HEK293 (cell line): Measurements from ENCODE around the gene PPA1.
"Not testable (repeated sequence)": the region's sequence is repeated elsewhere in the genome, so short reads cannot be mapped to it uniquely, and the experiment has no call there.

ENCODE experiments used
- CTCF ChIA-PET: fragments of 350-600 bp; formaldehyde crosslinking; extraction: SDS; loops from one replicate; lab custom pipeline; 2021; ENCODE audit warnings: antibody characterized with exemption; lab: Yijun Ruan, JAX
- POLR2A ChIA-PET: fragments of 300-600 bp; formaldehyde crosslinking; extraction: SDS; loops from one replicate; lab custom pipeline; 2020; ENCODE audit warnings: antibody characterized with exemption, inconsistent platforms; lab: Yijun Ruan, JAX
- H3K27ac ChIP-seq: fragments of 200-500 bp; sonication (Bioruptor generic); 2 replicates; pipeline ENCODE4 v1.5.1; 2014; ENCODE audit warnings: low read depth, low read length, control low read depth, inconsistent platforms; ENCODE audit errors: extremely low read depth
- H3K36me3 ChIP-seq, 2 experiments: fragments of 200-500 bp in 1 of 2; sonication (Bioruptor generic) in 1 of 2; 1 replicate in 1 of 2; 2 replicates in 1 of 2; pipeline ENCODE4 v1.5.1; 2014 to 2017; ENCODE audit warnings: inconsistent platforms in 2 of 2, low read length in 2 of 2; ENCODE audit not compliant: control insufficient read depth in 2 of 2, insufficient read depth in 1 of 2
- H3K4me1 ChIP-seq: fragments of 200-500 bp; sonication (Bioruptor generic); 2 replicates; pipeline ENCODE4 v1.5.1; 2014; ENCODE audit warnings: mild to moderate bottlenecking, low read length, inconsistent platforms; ENCODE audit not compliant: control insufficient read depth, insufficient read depth
- H3K4me3 ChIP-seq: 2 replicates; pipeline ENCODE4 v1.5.1; 2011; ENCODE audit warnings: low read depth, mild to moderate bottlenecking, control low read depth, low read length, moderate library complexity
- H3K9me3 ChIP-seq: fragments of 200-500 bp; sonication (Bioruptor generic); 2 replicates; pipeline ENCODE4 v1.5.1; 2014; ENCODE audit warnings: low read depth, low read length, inconsistent platforms; ENCODE audit not compliant: control insufficient read depth, insufficient read depth
- CTCF ChIP-seq: fragments of 450-650 bp; formaldehyde crosslinking; IDR thresholded peaks from 2 replicates; pipeline ENCODE4 v1.5.1; 2016; ENCODE audit warnings: missing biosample characterization, missing genetic modification characterization
- HIC1 ChIP-seq: fragments of 450-650 bp; formaldehyde crosslinking; IDR thresholded peaks from 2 replicates; pipeline ENCODE4 v1.5.1; 2016; ENCODE audit warnings: missing biosample characterization, missing genetic modification characterization
- MZF1 ChIP-seq: fragments of 450-650 bp; formaldehyde crosslinking; IDR thresholded peaks from 2 replicates; pipeline ENCODE4 v1.5.1; 2017; ENCODE audit warnings: missing biosample characterization, missing genetic modification characterization, borderline replicate concordance
- PRDM1 ChIP-seq: fragments of 450-650 bp; formaldehyde crosslinking; IDR thresholded peaks from 2 replicates; pipeline ENCODE4; 2016; ENCODE audit warnings: missing biosample characterization, missing genetic modification characterization
- YY2 ChIP-seq: fragments of 450-650 bp; formaldehyde crosslinking; IDR thresholded peaks from 2 replicates; pipeline ENCODE4 v1.5.1; 2016; ENCODE audit warnings: missing biosample characterization, missing genetic modification characterization
- ZBTB1 ChIP-seq: fragments of 450-650 bp; formaldehyde crosslinking; IDR thresholded peaks from 2 replicates; pipeline ENCODE4 v1.5.1; 2016; ENCODE audit warnings: missing biosample characterization, missing genetic modification characterization
- ZFHX2 ChIP-seq: fragments of 450-650 bp; formaldehyde crosslinking; conservative IDR thresholded peaks from 2 replicates; pipeline ENCODE4 v1.5.1; 2016; ENCODE audit warnings: missing biosample characterization, missing genetic modification characterization
- ZNF133 ChIP-seq: fragments of 450-650 bp; formaldehyde crosslinking; IDR thresholded peaks from 2 replicates; pipeline ENCODE4 v1.5.1; 2016; ENCODE audit warnings: missing biosample characterization, missing genetic modification characterization
- ZNF280D ChIP-seq: fragments of 450-650 bp; formaldehyde crosslinking; IDR thresholded peaks from 2 replicates; pipeline ENCODE4 v1.5.1; 2016; ENCODE audit warnings: missing biosample characterization, missing genetic modification characterization
- ZNF521 ChIP-seq: fragments of 450-650 bp; formaldehyde crosslinking; IDR thresholded peaks from 2 replicates; pipeline ENCODE4 v1.5.1; 2017; ENCODE audit warnings: missing biosample characterization, mild to moderate bottlenecking, missing genetic modification characterization
- ZNF623 ChIP-seq: fragments of 450-650 bp; formaldehyde crosslinking; IDR thresholded peaks from 2 replicates; pipeline ENCODE4 v1.5.1; 2016; ENCODE audit warnings: missing biosample characterization, missing genetic modification characterization
- ZNF639 ChIP-seq: fragments of 450-650 bp; formaldehyde crosslinking; IDR thresholded peaks from 2 replicates; pipeline ENCODE4 v1.5.1; 2016; ENCODE audit warnings: missing biosample characterization, missing genetic modification characterization
- ZSCAN23 ChIP-seq: fragments of 450-650 bp; formaldehyde crosslinking; IDR thresholded peaks from 2 replicates; pipeline ENCODE4 v1.5.1; 2016; ENCODE audit warnings: missing biosample characterization, missing genetic modification characterization
- TF ChIP-seq, protein P1 (sequence below): fragments of 450-650 bp; formaldehyde crosslinking; IDR thresholded peaks from 2 replicates; pipeline ENCODE4 v1.5.1; 2016; ENCODE audit warnings: missing biosample characterization, missing genetic modification characterization

PPA1 gene

DNA sequence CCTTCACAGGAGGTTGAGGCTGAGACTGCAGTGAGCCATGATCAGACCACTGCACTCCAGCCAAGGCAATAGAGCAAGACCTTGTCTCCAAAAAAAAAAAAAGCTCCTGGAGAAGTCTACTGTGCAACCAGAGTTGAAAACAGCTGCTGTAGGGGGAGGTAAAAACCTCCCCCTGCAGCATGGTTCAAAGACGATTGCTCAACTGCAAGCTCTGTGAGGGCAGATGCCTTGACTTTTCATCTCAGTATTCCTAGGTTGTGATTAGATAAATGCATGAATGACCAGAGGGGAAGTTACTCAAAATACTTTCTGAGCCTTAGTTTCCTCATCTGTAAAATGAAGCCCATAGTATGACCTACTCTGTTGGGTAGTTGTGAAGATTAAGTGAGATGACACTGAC is 25.0 kb upstream of the PPA1 start:
- no peak overlapping the region for H3K4me3 ChIP-seq
- CTCF ChIA-PET, result interaction anchor here (1.0 to 1.1 kb wide), 2 partner anchors 25 to 90 kb away, joined by 3 to 4 read pairs; partner anchors contain the start of gene PPA1

GRCh38 chr10:70257816-70258215 is 24.6 kb upstream of the PPA1 start:
- H3K9me3 ChIP-seq, POLR2A ChIA-PET, H3K27ac ChIP-seq, H3K36me3 ChIP-seq, H3K4me3 ChIP-seq, H3K4me1 ChIP-seq: not testable (repeated sequence)
- CTCF ChIA-PET, result interaction anchor here (1.4 kb wide), 1 partner anchor 15 kb away, joined by 8 read pairs; no protein-coding TSS in a partner anchor

More for the DNA sequence above, 25.0 kb upstream of the PPA1 start:
- no peak for TF ChIP-seq ZBTB1 (tag by site-specific recombination)
- H3K36me3 ChIP-seq, result no peaks in the 10 kb centered on the region
- no peak overlapping the region for H3K27ac ChIP-seq
- H3K4me1 ChIP-seq, result no peaks in the 10 kb centered on the region
- no peaks in the 10 kb centered on the region; the same call in 1 of the 2 replicates for H3K9me3 ChIP-seq
- POLR2A ChIA-PET, result interaction anchor here (1.5 kb wide), 1 partner anchor 26 kb away, joined by 4 read pairs; no protein-coding TSS in a partner anchor

- no peak overlapping the region for H3K27ac ChIP-seq
- ChIA-PET CTCF (interaction anchor here (0.9 to 1.9 kb wide), 4 partner anchors 9 to 35 kb away, joined by 3 to 17 read pairs (median 8); no protein-coding TSS in a partner anchor), POLR2A (interaction anchor here (1.6 kb wide), 2 partner anchors 9 to 24 kb away, joined by 6 to 7 read pairs; no protein-coding TSS in a partner anchor)
- no peak overlapping the region for H3K4me3 ChIP-seq
- no peaks in the 10 kb centered on the region for H3K36me3 ChIP-seq
- no peaks in the 10 kb centered on the region for H3K4me1 ChIP-seq
- H3K9me3 ChIP-seq, result no peaks in the 10 kb centered on the region; the same call in 1 of the 2 replicates
- TF ChIP-seq ZNF521 (tag by site-specific recombination), result no peak
- no peak for TF ChIP-seq ZNF623 (tag by site-specific recombination)
- no peak for TF ChIP-seq PRDM1 (tag by site-specific recombination)
- no peak for TF ChIP-seq ZSCAN23 (tag by site-specific recombination)
These were observed 23.2 kb upstream of the PPA1 start for GRCh38 chr10:70256463-70256862.

DNA sequence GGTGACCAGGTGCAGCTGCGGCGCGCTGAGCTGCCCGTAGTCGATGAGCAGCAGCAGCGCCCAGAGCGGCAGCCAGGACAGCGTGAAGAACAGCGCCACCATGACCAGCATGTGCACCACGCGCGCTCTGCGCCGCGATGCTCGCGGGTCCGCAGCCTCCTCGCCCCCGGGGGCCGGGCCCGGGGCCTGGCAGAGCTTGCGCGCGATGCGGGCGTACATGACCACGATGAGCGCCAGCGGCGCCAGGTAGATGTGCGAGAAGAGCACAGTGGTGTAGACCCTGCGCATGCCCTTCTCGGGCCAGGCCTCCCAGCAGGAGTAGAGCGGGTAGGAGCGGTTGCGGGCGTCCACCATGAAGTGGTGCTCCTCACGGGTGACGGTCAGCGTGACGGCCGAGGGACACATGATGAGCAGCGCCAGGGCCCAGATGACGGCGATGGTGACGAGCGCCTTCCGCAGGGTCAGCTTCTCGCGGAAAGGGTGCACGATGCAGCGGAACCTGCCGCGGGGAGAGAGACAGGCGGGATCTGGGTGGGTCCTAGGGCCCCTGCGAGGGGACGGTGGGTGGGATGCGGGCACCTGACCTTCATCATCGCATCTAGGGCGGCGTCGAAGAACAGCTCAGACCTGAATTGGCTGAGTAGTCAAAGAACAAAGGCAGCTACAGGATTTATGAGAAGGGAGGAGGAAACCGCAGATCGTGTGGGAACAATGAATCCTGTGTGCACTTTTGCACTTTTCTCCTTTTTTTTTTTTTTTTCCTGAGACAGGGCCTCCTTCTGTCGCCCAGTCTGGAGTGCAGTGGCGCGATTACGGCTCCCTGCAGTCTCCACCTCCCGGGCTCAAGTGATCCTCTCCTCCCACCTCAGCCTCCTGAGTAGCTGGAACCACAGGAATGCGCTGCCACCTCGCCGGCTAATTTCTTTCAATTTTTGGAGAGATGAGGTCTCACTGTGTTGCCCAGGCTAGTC is 22.4 kb upstream of the PPA1 start:
- no peaks in the 10 kb centered on the region for H3K4me1 ChIP-seq
- no peaks in the 10 kb centered on the region for H3K9me3 ChIP-seq
- POLR2A ChIA-PET, result interaction anchor here (0.7 to 1.6 kb wide), 3 partner anchors 9 to 101 kb away, joined by 4 to 7 read pairs (median 6); no protein-coding TSS in a partner anchor
- CTCF ChIA-PET, result interaction anchor here (0.6 to 1.9 kb wide), 7 partner anchors 9 to 186 kb away, joined by 3 to 17 read pairs (median 4); no protein-coding TSS in a partner anchor
- H3K4me3 ChIP-seq, result no peak overlapping the region
- no peaks in the 10 kb centered on the region for H3K36me3 ChIP-seq
- no peak overlapping the region for H3K27ac ChIP-seq
- TF ChIP-seq CTCF (no peak), ZFHX2 (tag by site-specific recombination) (0 out of 2 replicates have a peak, but pooled peaks have one; percentile 14), ZNF133 (tag by site-specific recombination) (no peak), ZNF280D (tag by site-specific recombination) (no peak), MZF1 (no peak), ZNF639 (tag by site-specific recombination) (no peak), YY2 (tag by site-specific recombination) (no peak), HIC1 (no peak)
- TF ChIP-seq, protein P1, sequence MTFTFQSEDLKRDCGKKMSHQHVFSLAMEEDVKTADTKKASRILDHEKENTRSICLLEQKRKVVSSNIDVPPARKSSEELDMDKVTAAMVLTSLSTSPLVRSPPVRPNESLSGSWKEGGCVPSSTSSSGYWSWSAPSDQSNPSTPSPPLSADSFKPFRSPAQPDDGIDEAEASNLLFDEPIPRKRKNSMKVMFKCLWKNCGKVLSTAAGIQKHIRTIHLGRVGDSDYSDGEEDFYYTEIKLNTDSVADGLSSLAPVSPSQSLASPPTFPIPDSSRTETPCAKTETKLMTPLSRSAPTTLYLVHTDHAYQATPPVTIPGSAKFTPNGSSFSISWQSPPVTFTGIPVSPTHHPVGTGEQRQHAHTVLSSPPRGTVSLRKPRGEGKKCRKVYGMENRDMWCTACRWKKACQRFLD (tag by site-specific recombination), result no peak
